Activated CD4-positive, alpha-beta T cell treated with anti-CD3 and anti-CD28 coated beads, Interleukin-2, amount 50 U/mL, for 16 hours (primary cell): ENCODE measurements around the gene MESD.

ENCODE experiments used
- DNase-seq: peaks from one replicate; pipeline ENCODE4 v3.0.0-alpha.2; 2020

Gene MESD

GRCh38 chr15:80989518-80990478 lies at the start of gene MESD:
MESD (minus strand) TSS chr15:80989819; CDS start chr15:80989791, 28 bp downstream.
- DNase-seq, result peak; percentile 98

- DNase-seq, result peak; percentile 21
Measured at GRCh38 chr15:81038975-81039607, 49.5 kb upstream of the MESD start.

DNA sequence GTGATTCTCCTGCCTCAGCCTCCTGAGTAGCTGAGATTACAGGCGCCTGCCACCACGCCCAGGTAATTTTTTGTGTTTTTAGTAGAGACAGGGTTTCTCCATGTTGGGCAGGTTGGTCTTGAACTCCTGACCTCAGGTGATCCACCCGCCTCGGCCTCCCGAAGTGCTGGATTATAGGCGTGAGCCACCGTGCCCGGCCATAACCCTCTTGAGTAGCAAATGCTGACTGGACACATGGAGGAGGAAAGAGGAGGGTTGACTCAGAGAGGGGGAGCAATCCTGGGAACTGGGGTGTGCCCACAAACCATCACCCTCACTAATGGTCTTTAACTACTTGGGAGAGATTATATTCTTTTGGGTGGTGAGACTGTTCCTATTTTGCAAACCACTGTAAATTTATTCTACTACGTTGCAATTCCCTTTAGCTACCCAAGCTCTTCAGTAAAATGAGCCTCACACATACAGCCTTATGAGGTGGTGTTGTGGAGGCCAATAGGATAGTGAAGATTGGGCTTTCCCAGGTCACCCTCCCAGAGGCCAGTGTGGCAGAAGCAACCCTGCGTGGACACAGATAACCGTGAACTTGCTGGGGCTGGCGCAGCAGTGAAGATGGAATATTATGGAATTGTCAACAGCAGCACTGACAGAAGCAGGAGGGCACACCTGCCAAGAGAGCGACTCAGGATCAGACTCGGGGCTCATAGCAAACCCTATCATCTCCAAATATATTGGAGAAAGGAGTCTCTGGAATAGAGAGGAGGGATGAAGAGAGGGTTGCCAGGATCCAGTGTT lies 48.5 kb upstream of the MESD start:
- no peak for DNase-seq

DNA sequence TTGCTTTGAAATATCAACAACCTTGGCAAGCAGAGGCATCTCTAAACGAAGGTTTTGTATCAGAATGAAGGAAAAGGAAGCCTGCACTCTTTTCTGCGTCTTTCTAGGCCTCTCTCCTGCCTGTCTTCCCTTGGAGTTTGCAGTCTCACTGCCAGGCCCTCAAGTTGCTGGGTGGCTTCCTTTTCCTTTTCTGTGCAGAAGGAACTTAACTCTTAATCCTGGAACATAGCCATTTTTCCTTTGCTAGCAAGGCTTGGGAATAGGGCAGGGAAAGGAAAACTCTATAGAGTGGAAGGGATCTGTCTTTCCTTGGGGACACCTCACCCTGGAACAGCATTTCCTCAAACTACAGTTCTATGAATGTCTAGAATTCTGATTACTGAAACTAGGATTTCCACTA lies 43.9 kb upstream of the MESD start:
- no peak for DNase-seq

- DNase-seq, result no peak
Measured at GRCh38 chr15:81032818-81033217, 43.2 kb upstream of the MESD start.

- no peak for DNase-seq
Measured at GRCh38 chr15:81032355-81032754, 42.7 kb upstream of the MESD start.

- DNase-seq, result no peak
Measured at GRCh38 chr15:81031203-81031602, 41.6 kb upstream of the MESD start.

GRCh38 chr15:81030301-81030750 lies 40.7 kb upstream of the MESD start:
- DNase-seq, result no peak

DNA sequence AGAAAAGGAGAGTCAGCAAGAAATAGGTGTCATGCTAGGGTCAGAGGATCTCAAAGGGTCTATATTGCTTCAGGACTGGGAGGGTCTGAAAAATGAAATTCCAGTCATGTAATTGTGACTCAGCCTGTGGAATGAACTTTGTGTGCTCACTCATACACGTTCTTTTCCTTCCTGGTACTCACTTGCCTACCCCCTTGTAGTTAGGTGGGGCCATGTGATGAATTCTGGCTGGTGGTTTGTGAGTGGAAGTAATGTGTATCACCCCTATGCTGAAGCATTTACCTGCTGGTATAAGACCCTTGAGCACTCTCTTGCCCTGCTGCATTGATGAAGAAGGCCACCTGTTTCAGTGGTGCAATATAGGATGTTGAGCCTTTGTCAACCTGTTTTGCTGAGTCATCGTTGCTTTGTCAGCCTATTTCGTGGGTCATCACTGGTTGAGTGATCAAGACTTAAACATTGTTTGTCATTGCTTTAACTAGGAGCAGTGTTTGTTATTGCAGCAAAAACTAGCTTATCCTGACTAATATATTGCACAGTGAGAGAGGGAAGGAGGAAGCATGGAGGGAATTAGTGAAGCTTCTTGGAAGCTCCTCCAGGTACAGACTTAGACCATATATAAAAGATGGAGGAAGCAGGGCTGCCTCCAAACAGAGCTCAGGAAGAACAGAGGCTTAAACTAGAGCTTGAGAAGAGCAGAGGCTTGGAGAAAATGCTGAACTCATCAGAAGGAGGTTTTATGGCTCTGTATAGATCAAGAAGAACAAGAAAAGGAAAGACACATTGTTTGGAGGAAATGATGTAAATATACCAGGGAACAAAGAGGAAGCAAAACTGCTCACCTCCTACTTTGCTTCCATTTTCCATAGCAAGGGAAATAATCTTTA lies 40.0 kb upstream of the MESD start:
- DNase-seq, result no peak

DNA sequence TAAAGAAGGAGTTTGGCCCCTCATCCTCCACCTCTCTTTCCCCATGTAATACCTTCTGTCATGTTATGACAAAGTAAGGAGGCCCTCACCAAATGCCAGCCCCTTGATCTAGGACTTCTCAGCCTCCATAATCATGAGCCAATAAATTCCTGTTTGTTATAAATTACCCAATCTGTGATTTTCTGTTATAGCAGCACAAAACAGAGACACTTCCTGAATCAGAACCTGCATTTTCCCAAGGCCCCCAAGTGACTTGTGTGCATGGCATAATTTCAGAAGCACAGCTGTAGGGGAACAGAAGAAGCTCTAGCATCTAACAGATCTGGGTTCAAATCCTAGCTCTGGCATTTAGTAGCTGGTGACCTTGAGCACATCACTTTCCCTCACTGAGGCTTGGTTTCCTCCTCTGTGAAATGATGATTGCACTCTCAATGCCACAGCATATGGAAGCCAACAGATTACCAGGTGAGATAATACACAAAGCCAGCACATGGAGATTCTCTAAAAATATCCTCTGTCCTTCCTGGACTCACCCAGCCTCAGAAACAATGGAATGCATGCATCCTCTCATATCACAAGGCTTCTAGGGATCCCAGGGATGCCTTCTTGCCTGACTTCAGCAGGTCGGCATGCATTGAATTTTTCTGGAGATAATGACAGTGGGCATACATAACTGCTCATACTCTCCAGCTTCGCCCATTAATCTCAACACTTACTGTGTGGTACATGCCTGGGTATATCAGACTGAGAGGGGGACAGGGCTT lies 37.4 kb upstream of the MESD start:
- no peak for DNase-seq

DNA sequence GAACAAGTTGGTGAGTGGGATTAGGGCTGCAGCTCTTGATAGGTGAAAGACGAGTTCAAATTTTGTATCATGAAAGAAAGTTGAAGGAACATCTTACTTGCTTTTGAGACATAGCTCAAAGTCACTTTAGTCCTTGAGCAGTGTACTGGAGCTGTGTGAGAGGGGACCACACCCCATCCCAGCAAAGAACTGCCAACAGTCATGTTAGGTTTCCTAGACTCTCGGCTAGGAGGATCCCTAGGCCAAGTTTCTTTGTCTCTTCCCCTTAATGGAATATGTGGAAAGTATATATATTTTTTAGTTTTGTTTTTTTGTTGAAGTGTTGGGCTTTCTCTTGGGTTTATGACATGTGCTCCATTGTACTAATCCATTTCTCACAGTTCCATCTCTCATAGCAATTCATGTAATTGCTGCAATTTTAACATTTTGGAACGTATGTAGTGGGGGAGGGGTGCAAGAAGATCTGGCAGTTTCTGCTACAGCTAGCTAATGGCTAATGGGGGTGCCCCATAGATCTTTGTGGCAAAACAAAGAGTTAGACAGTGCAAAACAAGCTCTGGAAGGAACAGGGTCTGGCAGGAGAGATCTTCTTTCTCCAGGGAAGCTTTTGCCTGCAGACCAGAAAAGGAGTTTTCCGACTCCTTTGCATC lies 36.2 kb upstream of the MESD start:
- no peak for DNase-seq

DNA sequence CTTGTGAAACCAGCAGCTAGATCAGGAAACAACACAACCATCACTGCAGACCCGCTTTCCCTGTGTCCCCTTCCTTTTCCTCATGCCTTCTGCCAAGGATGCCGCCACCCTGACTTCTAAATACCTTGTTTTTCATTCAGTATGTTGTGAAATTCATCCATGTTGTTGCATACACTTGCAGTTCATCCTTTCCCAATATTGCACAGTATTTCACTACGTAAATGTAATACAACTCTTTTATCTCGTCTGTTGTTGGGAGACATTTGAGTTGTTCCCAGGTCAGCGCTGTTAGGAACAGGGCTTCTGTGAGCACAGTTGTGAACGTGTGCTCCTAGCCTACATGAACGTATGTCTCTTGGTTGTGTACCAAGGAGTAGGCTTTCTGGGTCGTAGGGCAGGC lies 35.3 kb upstream of the MESD start:
- DNase-seq, result no peak

DNA sequence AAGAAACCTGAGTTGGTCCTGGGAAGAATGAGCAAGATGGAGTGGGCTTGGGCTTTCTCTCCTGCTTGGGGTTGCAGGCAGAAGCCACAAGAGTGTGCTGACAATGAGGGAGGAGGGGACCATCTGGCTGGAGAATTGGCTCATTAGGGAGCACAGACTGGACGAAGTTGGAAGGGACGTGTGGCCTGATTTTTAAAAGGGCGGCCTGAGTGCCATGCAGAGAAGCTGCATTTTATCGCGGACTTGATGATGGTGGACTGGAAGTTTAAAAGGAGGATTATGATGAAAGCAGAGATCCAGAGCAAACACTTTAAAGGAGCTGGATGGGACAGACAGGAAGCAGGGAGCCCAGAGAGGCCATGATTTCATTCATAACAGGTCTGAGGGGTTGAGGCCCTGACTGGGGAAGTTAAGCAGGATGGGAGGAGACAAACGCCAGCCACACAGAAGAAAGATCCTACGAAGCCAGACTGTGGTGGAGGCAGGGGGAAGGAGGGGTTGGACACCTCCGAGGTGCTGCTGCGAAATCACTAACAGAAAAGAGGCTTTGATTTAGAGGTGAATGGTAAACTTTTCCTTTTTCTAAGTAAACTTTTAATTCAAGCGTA lies 34.8 kb upstream of the MESD start:
- peak; percentile 24 for DNase-seq

DNA sequence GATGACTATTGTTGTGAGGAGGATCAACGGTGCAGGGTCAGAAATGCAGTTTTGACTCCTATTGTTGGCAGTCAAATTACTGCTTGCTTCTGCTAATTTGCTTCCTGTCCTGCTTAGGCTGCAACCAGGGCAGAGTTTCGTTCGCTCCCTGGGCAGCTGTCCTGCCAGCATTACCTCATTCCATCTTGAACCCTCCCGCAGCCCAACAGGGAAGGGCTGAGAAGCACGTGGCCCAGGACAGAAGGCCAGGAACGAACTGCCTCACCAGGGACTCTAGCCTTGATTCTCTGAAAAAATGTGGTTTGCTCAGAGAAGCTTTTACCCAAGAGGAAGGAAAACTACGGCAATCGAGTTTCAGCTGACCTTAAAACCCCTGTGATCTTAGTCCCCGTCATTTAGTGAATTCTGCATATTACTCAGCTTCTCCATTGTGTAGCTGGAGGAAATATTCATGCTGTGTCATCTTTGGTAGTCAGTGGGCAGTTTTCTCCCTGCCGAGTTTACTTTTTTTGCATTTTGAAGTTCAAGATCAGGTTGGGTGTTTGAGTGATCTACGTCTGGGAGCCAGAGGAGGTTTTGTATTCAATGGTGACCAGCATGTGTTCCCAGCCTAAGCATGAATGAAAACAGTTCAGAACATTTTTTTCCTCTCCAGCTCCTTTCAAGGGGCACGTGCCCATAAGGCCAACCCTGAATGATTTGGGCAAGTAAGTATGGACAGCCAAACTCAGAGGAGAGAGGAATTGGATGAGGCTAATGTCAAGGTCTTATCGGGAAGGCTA lies 34.1 kb upstream of the MESD start:
- peak; percentile 93 for DNase-seq

- DNase-seq, result no peak
Measured at GRCh38 chr15:81021321-81021720, 31.7 kb upstream of the MESD start.

DNA sequence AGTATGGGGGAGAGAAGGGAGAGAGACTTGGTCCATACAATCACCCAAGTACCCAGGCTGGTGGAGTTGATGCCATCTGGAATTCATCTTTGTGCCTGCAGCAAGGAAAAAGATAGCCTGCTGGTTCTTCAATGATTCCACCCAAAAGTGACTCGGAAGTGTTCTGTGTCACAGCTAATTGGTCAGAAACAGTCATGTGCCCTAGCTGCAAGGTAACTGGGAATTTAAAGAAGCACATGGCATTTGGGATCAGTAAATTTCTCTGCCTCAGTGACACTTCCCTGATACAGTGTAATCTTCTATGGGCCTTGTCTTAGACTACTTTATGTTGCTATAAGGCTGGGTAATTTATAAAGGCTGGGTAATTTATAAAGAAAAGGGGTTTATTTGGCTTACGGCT lies 28.6 kb upstream of the MESD start:
- no peak for DNase-seq

- DNase-seq, result no peak
Measured at GRCh38 chr15:81016489-81017068, 27.0 kb upstream of the MESD start.

- no peak for DNase-seq
Measured at GRCh38 chr15:81015621-81016488, 26.2 kb upstream of the MESD start.
